ENCODE measurements around the gene SLC35F3. TPM values are rescaled to one million over a fixed set of nuclear protein-coding genes. Genes with fewer than 3 reads are reported as not detected.

Gene SLC35F3
- polyA plus RNA-seq, 1 donor from 2014 or later: 13.9 TPM

DNA sequence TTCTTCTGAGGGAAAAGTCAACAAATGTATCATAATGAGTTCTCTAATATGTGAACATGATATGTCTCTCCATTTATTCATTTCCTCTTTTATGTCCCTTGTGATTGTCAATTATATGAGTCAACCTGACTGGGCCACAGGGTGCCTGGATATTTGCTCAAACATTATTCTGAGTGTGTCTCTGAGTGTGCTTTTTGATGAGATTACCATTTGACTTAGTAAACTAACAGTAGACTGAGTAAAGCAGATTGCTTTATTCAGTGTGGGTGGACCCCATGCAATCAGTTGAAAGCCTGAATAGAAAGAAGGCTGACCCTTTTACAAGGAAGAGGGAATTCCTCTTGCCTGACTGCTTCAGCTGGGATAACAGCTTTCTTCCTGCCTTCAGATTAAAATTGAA is 142.6 kb downstream of the SLC35F3 start:
- TF ChIP-seq TAF1 (IDR thresholded peaks at IDR 0.05; ENCODE audit: low read depth) (no peak), POLR2AphosphoS5 (IDR thresholded peaks at IDR 0.05) (no peak), EP300 (conservative IDR thresholded peaks at IDR 0.05; ENCODE audit: poor library complexity, severe bottlenecking) (no peak), SMC3 (conservative IDR thresholded peaks at IDR 0.05; ENCODE audit: poor library complexity) (no peak), EZH2 (IDR thresholded peaks at IDR 0.05; ENCODE audit: borderline replicate concordance, insufficient read depth, low read length, poor library complexity, severe bottlenecking) (no peak), RAD21 (conservative IDR thresholded peaks at IDR 0.05) (no peak), MXI1 (conservative IDR thresholded peaks at IDR 0.05; ENCODE audit: poor library complexity, severe bottlenecking) (no peak)
- TF ChIP-seq, protein P1, sequence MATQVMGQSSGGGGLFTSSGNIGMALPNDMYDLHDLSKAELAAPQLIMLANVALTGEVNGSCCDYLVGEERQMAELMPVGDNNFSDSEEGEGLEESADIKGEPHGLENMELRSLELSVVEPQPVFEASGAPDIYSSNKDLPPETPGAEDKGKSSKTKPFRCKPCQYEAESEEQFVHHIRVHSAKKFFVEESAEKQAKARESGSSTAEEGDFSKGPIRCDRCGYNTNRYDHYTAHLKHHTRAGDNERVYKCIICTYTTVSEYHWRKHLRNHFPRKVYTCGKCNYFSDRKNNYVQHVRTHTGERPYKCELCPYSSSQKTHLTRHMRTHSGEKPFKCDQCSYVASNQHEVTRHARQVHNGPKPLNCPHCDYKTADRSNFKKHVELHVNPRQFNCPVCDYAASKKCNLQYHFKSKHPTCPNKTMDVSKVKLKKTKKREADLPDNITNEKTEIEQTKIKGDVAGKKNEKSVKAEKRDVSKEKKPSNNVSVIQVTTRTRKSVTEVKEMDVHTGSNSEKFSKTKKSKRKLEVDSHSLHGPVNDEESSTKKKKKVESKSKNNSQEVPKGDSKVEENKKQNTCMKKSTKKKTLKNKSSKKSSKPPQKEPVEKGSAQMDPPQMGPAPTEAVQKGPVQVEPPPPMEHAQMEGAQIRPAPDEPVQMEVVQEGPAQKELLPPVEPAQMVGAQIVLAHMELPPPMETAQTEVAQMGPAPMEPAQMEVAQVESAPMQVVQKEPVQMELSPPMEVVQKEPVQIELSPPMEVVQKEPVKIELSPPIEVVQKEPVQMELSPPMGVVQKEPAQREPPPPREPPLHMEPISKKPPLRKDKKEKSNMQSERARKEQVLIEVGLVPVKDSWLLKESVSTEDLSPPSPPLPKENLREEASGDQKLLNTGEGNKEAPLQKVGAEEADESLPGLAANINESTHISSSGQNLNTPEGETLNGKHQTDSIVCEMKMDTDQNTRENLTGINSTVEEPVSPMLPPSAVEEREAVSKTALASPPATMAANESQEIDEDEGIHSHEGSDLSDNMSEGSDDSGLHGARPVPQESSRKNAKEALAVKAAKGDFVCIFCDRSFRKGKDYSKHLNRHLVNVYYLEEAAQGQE (IDR thresholded peaks at IDR 0.05; ENCODE audit: borderline replicate concordance): no peak
- TF ChIP-seq, protein P2, sequence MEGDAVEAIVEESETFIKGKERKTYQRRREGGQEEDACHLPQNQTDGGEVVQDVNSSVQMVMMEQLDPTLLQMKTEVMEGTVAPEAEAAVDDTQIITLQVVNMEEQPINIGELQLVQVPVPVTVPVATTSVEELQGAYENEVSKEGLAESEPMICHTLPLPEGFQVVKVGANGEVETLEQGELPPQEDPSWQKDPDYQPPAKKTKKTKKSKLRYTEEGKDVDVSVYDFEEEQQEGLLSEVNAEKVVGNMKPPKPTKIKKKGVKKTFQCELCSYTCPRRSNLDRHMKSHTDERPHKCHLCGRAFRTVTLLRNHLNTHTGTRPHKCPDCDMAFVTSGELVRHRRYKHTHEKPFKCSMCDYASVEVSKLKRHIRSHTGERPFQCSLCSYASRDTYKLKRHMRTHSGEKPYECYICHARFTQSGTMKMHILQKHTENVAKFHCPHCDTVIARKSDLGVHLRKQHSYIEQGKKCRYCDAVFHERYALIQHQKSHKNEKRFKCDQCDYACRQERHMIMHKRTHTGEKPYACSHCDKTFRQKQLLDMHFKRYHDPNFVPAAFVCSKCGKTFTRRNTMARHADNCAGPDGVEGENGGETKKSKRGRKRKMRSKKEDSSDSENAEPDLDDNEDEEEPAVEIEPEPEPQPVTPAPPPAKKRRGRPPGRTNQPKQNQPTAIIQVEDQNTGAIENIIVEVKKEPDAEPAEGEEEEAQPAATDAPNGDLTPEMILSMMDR (IDR thresholded peaks at IDR 0.05; ENCODE audit: poor library complexity, severe bottlenecking): no peak

DNA sequence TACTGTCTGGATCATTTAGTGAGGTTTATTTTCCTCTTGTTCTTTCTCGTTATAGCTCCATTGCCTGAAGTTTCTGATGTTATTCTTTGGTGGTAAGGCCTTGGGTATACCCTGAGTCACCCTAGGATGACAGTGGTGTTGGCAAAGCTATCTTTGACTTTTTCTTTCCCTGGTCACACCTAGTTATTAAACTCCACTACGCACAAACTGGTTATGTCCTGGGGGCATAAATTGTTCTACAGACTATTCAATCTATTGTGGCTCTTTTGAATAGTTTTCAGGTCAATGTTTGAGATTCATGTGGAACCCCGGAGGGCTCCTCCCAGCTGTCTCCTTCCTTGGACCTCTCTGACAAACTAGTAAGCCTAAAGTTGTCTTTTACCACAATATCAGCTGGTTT is 157.7 kb downstream of the SLC35F3 start:
- no peak overlapping the region for H3K4me2 ChIP-seq (ENCODE audit: low read length)
- H3K36me3 ChIP-seq (ENCODE audit: insufficient read depth, low read length): no peaks in the 10 kb centered on the region
- no peak overlapping the region for H2AFZ ChIP-seq (ENCODE audit: low read depth, low read length)
- H3K79me2 ChIP-seq (replicated peaks; ENCODE audit: insufficient read depth, low read length): no peaks in the 10 kb centered on the region
- H3F3A ChIP-seq (ENCODE audit: insufficient read depth, low read length, poor library complexity, severe bottlenecking): no peaks in the 10 kb centered on the region
- H3K27me3 ChIP-seq (ENCODE audit: insufficient read depth, low read depth, low read length): no peaks in the 10 kb centered on the region
- no peaks in the 10 kb centered on the region for H4K20me1 ChIP-seq (ENCODE audit: insufficient read depth)
- H3K9ac ChIP-seq (ENCODE audit: low read length): no peak overlapping the region
- H3K27ac ChIP-seq (ENCODE audit: low read length): no peak overlapping the region
- H3K9me3 ChIP-seq (ENCODE audit: low read length): no peaks in the 10 kb centered on the region
- no peak overlapping the region for H3K4me3 ChIP-seq (ENCODE audit: low read length)
- TF ChIP-seq, protein P1 (IDR thresholded peaks at IDR 0.05; ENCODE audit: borderline replicate concordance): no peak
- TF ChIP-seq, protein P2 (IDR thresholded peaks at IDR 0.05; ENCODE audit: poor library complexity, severe bottlenecking): no peak
- TF ChIP-seq MXI1 (conservative IDR thresholded peaks at IDR 0.05; ENCODE audit: poor library complexity, severe bottlenecking): no peak
- no peak for TF ChIP-seq SMC3 (conservative IDR thresholded peaks at IDR 0.05; ENCODE audit: poor library complexity)
- TF ChIP-seq EZH2 (IDR thresholded peaks at IDR 0.05; ENCODE audit: borderline replicate concordance, insufficient read depth, low read length, poor library complexity, severe bottlenecking): no peak
- TF ChIP-seq TAF1 (IDR thresholded peaks at IDR 0.05; ENCODE audit: low read depth): no peak
- TF ChIP-seq EP300 (conservative IDR thresholded peaks at IDR 0.05; ENCODE audit: poor library complexity, severe bottlenecking): no peak
- TF ChIP-seq POLR2AphosphoS5 (IDR thresholded peaks at IDR 0.05): no peak
- TF ChIP-seq RAD21 (conservative IDR thresholded peaks at IDR 0.05): no peak
- H3K9me2 ChIP-seq (ENCODE audit: insufficient read depth, low read length): no peaks in the 10 kb centered on the region

More for the DNA sequence above, 142.6 kb downstream of the SLC35F3 start:
- Histone ChIP-seq H2AFZ (ENCODE audit: low read depth, low read length) (no peak overlapping the region), H3K4me2 (ENCODE audit: low read length) (no peak overlapping the region), H3K4me3 (ENCODE audit: low read length) (no peak overlapping the region), H3F3A (ENCODE audit: insufficient read depth, low read length, poor library complexity, severe bottlenecking) (no peaks in the 10 kb centered on the region), H3K79me2 (replicated peaks; ENCODE audit: insufficient read depth, low read length) (no peaks in the 10 kb centered on the region), H3K36me3 (ENCODE audit: insufficient read depth, low read length) (no peaks in the 10 kb centered on the region), H3K9ac (ENCODE audit: low read length) (no peak overlapping the region), H3K9me2 (ENCODE audit: insufficient read depth, low read length) (no peaks in the 10 kb centered on the region), H3K27me3 (ENCODE audit: insufficient read depth, low read depth, low read length) (no peaks in the 10 kb centered on the region), H4K20me1 (ENCODE audit: insufficient read depth) (no peaks in the 10 kb centered on the region), H3K27ac (ENCODE audit: low read length) (no peak overlapping the region), H3K9me3 (ENCODE audit: low read length) (no peaks in the 10 kb centered on the region)
